NCI-H82 treated with DMSO at 0.1 percent for 48 hours (cell line): ENCODE data around the gene RAPGEF2.
"Not testable (repeated sequence)": the region's sequence is repeated elsewhere in the genome, so short reads cannot be mapped to it uniquely, and the experiment has no call there.

ENCODE experiments used
- DNase-seq: peaks from one replicate; lab custom pipeline; 2025; ENCODE audit not compliant: unreplicated experiment; lab: John Stamatoyannopoulos, UW

Gene RAPGEF2

GRCh38 chr4:159305129-159305528 lies 202.2 kb downstream of the RAPGEF2 start:
- DNase-seq = no peak

- DNase-seq = no peak
These were observed 205.1 kb downstream of the RAPGEF2 start for GRCh38 chr4:159307929-159308328.

DNA sequence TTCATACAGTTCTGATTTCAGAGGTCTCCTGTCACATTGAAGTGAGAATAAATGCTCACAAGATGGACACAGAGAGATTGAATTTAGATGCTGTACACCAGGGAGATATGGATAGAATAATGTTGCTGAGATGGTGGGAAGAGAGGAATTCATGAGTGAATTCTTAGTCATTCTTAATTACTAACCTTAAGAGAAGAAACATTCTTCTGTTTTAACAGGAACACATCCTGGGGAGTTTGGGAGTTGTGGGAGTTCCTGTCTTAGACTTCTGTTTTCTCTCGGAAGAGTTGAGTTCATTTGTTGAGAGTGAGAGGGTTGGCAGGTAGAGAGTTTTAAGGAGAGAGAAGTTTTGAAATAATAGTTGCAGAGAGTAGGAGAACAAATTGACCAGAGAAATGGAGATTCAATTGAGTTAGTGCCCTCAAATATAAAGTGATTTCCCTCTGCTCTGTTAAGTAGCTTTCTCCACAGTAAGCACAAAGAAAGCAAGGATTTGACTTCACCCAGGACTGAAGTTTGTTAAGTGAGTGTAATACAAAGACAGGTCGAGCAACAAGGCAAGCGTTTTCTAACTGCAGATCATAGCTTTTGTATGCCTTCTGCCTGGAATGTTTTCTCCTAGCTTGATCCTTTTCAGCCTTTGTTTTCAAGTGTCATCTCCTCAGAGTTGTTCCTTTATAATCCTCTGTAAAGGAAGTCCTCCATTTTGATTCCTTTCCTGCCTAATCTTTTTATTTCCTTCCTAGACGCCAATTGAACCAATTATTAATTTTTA lies 205.9 kb downstream of the RAPGEF2 start:
- DNase-seq = no peak

- DNase-seq = no peak
These were observed 209.4 kb downstream of the RAPGEF2 start for GRCh38 chr4:159312236-159312635.

DNA sequence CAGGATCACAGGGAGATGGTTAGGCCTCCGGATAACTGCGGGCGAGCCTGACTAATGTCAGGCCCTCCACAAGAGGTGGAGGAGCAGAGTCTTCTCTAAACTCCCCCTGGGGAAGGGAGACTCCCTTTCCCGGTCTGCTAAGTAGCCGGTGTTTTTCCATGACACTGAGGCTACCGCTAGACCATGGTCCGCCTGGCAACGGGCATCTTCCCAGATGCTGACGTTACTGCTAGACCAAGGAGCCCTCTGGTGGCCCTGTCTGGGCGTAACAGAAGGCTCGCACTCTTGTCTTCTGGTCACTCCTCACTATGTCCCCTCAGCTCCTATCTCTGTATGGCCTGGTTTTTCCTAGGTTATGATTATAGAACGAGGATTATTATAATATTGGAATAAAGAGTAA lies 213.0 kb downstream of the RAPGEF2 start:
- DNase-seq = not testable (repeated sequence)

DNA sequence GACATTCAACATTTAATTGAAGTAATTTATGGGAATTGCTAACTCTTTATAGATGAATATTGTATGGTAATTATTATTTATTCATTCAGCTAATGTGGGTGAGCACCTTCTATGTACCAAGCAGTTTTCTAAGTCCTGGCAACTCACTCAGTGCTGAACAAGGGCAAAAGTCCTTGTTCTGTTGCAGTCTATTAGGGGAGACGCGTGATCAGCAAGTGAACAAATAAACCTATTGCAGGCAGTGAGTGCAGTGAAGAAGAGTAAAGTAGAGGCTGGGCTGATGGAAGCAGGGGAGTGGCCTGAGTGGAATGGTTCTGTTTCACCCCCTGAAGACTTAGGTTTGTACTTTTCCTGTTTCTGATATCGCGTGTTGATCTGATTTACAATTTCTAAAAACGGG lies 214.3 kb downstream of the RAPGEF2 start:
- DNase-seq = no peak

DNA sequence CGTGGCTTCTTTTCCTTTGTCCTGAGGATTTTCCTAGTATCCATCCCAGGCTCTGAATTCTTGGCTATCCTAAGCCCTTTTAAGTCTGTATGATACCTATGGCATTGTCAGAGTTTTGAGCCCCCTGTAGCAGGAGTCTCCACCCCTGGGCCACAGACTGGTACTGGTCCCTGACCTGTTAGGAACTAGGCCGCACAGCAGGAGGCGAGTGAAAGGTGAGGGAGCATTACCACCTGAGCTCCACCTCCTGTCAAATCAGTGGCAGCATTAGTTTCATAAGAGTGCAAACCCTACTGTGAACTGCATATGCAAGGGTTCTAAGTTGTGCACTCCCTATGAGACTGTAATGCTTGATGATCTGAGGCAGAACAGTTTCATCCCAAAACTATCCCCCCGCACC lies 216.1 kb downstream of the RAPGEF2 start:
- DNase-seq = no peak

GRCh38 chr4:159326480-159326879 lies 223.6 kb downstream of the RAPGEF2 start:
- no peak for DNase-seq

GRCh38 chr4:159328766-159329165 lies 225.9 kb downstream of the RAPGEF2 start:
- no peak for DNase-seq

GRCh38 chr4:159334461-159334860 lies 231.6 kb downstream of the RAPGEF2 start:
- no peak for DNase-seq

DNA sequence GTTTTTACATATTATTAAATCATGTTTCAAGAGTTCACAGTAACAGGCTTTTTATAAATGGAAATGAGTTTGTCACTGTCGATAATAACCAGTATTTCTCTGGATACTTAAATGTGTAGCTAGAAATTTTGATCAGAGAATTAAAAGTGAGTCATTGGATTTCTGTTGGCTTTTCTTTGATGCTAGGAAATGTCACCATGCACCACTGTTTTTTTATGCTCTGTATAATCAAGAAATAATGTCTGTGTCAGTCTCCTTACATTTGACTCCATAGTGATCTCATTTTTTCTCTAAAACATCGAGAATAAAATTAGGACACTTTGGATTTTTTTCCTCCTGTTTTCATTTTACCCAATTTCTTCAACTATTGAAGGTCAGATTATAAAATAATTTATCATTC lies 234.2 kb downstream of the RAPGEF2 start:
- no peak for DNase-seq

- DNase-seq = no peak
These were observed 238.6 kb downstream of the RAPGEF2 start for GRCh38 chr4:159341522-159341921.

- no peak for DNase-seq
These were observed 239.5 kb downstream of the RAPGEF2 start for GRCh38 chr4:159342374-159342773.

- DNase-seq = no peak
These were observed 240.2 kb downstream of the RAPGEF2 start for GRCh38 chr4:159343116-159343515.

DNA sequence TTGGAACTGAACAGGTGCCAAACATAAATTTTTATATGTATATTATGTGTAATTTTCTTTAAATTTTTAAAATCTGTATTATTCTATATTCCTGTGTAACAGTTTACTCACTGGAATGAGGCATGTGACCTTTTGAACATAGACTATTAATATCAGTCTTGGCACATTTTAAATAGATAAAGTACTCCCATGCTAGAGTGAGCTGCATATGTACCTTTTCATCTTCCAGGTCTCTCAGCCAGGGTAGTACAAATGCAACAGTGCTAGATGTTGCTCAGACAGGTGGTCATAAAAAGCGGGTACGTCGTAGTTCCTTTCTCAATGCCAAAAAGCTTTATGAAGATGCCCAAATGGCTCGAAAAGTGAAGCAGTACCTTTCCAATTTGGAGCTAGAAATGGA lies 242.0 kb downstream of the RAPGEF2 start:
- no peak for DNase-seq

- DNase-seq = no peak
These were observed 243.8 kb downstream of the RAPGEF2 start for GRCh38 chr4:159346681-159347080.

DNA sequence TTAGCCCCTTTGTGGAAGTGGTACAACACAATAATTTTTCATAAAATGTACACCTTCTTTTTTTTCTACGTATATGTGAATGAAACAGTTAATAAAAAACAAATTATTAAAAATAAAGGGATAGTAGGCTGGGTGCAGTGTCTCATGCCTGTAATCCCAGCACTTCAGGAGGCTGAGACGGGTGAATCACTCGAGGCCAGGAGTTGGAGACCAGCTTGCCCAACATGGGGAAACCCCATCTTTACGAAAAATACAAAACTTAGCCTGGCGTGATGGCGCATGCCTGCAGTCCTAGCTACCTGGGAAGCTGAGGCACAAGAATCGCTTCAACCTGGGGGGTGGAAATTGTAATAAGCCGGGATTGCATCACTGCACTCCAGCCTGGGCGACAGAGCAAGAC lies 244.9 kb downstream of the RAPGEF2 start:
- DNase-seq = no peak

DNA sequence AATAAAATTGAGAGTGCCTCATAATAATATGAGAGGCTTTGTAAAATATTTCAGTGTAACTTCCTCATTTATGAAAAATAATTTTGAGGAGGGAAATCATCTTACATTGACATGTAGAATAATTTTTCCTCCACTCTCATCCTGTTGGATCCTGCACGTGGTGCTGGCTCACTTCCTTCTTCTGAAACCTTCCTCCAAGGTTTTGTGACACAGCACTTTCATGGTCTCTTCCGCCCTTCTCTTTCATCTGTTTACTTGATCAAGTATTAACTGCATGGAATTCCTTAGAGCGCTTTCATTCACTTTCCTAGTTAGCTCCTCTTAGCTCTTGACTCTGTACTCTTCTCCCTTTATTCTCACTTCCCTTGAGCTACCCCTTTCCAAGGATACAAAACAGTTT lies 246.5 kb downstream of the RAPGEF2 start:
- no peak for DNase-seq

DNA sequence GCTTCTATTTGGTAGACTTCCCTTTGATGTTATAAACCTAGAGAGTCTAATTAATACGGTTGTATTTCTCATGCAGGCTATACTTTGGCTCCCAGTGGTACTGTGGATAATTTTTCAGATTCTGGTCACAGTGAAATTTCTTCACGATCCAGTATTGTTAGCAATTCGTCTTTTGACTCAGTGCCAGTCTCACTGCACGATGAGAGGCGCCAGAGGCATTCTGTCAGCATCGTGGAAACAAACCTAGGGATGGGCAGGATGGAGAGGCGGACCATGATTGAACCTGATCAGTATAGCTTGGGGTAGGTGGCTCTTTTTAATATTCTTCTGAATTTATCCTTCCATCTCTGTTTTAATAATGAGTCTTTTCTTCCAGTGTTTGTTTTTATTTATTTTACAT lies 249.7 kb downstream of the RAPGEF2 start:
- no peak for DNase-seq

- DNase-seq = no peak
These were observed 250.7 kb downstream of the RAPGEF2 start for GRCh38 chr4:159353422-159354116.

DNA sequence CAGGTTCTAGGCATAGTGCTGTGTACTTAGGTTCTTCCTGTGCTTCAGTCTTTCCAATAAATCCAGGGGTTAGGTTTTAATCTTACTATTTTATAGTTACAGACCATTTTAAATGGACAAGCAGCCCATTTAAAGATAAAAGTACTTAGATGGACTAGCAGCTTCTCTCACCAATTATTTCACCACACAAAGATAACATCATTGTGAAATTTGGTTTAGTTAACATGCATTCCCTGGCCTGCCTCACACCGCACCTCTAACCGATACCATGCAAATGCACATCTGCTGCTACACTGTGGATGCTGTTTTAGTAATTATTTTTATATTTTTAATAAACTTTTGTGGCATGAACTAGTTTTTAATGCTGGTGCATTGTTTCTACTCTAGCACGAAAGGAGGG lies 252.6 kb downstream of the RAPGEF2 start:
- DNase-seq = no peak

GRCh38 chr4:159357350-159357749 lies 254.5 kb downstream of the RAPGEF2 start:
- no peak for DNase-seq

DNA sequence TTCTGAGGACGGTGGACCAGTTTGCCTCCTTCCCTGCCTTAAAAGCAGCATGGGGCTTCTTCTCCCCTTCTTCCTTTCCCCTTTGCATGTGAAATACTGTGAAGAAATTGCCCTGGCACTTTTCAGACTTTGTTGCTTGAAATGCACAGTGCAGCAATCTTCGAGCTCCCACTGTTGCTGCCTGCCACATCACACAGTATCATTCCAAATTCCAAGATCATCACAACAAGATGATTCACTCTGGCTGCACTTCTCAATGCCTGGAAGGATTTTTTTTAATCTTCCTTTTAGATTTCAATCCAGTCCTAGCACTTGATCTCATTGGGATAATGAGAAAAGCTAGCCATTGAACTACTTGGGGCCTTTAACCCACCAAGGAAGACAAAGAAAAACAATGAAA lies 255.3 kb downstream of the RAPGEF2 start:
- DNase-seq = no peak
